ENCODE results near the gene TSHZ3. TPM values are rescaled to one million over a fixed set of nuclear protein-coding genes. Genes with fewer than 3 reads are reported as not detected.

The TSHZ3 gene
- total RNA-seq, 4 donors from 2014 or later: 4.9 to 8.1 (median 7.5) TPM

- TF ChIP-seq CTCF (IDR thresholded peaks at IDR 0.05; ENCODE audit: low read depth): no peak
Observed at GRCh38 chr19:31269425-31270127, 79.7 kb downstream of the TSHZ3 start.

- TF ChIP-seq CTCF (IDR thresholded peaks at IDR 0.05; ENCODE audit: low read depth): no peak
Observed at GRCh38 chr19:31268751-31269383, 80.4 kb downstream of the TSHZ3 start.

- no peak for TF ChIP-seq CTCF (IDR thresholded peaks at IDR 0.05; ENCODE audit: low read depth)
Observed at GRCh38 chr19:31266731-31267130, 82.5 kb downstream of the TSHZ3 start.

GRCh38 chr19:31266196-31266595 is 83.0 kb downstream of the TSHZ3 start:
- no peak for TF ChIP-seq CTCF (IDR thresholded peaks at IDR 0.05; ENCODE audit: low read depth)

GRCh38 chr19:31264041-31264778 is 85.0 kb downstream of the TSHZ3 start:
- TF ChIP-seq CTCF (IDR thresholded peaks at IDR 0.05; ENCODE audit: low read depth): no peak

- TF ChIP-seq CTCF (IDR thresholded peaks at IDR 0.05; ENCODE audit: low read depth): no peak
Observed at GRCh38 chr19:31263328-31263727, 85.9 kb downstream of the TSHZ3 start.

GRCh38 chr19:31262725-31263191 is 86.5 kb downstream of the TSHZ3 start:
- no peak for TF ChIP-seq CTCF (IDR thresholded peaks at IDR 0.05; ENCODE audit: low read depth)
